ENCODE results near the gene FSTL4. TPM values are rescaled to one million over a fixed set of nuclear protein-coding genes. Genes with fewer than 3 reads are reported as not detected.

FSTL4 gene
- total RNA-seq, 1 experiment from 2014 or later = not detected

- TF ChIP-seq EZH2 (IDR thresholded peaks at IDR 0.05; ENCODE audit: low read depth) (no peak), CTCF (conservative IDR thresholded peaks at IDR 0.05) (no peak)
- Histone ChIP-seq H3F3A (ENCODE audit: insufficient read depth, low read depth) (no peaks in the 10 kb centered on the region), H4K20me1 (ENCODE audit: insufficient read depth) (no peaks in the 10 kb centered on the region), H3K27me3 (ENCODE audit: insufficient read depth, low read depth) (no peaks in the 10 kb centered on the region), H3K4me1 (replicated peaks; ENCODE audit: insufficient read depth) (no peaks in the 10 kb centered on the region), H3K79me2 (ENCODE audit: low read depth) (no peaks in the 10 kb centered on the region), H3K9me3 (ENCODE audit: insufficient read depth, low read depth) (no peaks in the 10 kb centered on the region), H3K4me2 (no peak overlapping the region), H3K27ac (no peak overlapping the region), H3K9me2 (ENCODE audit: insufficient read depth) (no peaks in the 10 kb centered on the region), H3K36me3 (ENCODE audit: low read depth) (no peaks in the 10 kb centered on the region), H3K4me3 (no peak overlapping the region), H2AFZ (no peak overlapping the region)
- intact Hi-C loops (cut with micrococcal nuclease; ENCODE audit: unreplicated experiment) = no loop called here
- ChIA-PET POLR2A (ENCODE audit: unreplicated experiment) (no interaction called here), CTCF (no interaction called here)
- DNase-seq = no peak
- BruUV-seq (replicated peaks) = no TSS peak
These were observed 221.7 kb downstream of the FSTL4 start for GRCh38 chr5:133390416-133391353.

GRCh38 chr5:133389066-133389590 lies 223.2 kb downstream of the FSTL4 start:
- Histone ChIP-seq H3K4me3 (no peak overlapping the region), H3K4me1 (replicated peaks; ENCODE audit: insufficient read depth) (no peaks in the 10 kb centered on the region), H3K9me3 (ENCODE audit: insufficient read depth, low read depth) (no peaks in the 10 kb centered on the region), H3K36me3 (ENCODE audit: low read depth) (no peaks in the 10 kb centered on the region), H3K27ac (no peak overlapping the region), H3K9me2 (ENCODE audit: insufficient read depth) (no peaks in the 10 kb centered on the region), H3F3A (ENCODE audit: insufficient read depth, low read depth) (no peaks in the 10 kb centered on the region), H3K4me2 (no peak overlapping the region), H3K27me3 (ENCODE audit: insufficient read depth, low read depth) (no peaks in the 10 kb centered on the region), H2AFZ (no peak overlapping the region), H3K79me2 (ENCODE audit: low read depth) (no peaks in the 10 kb centered on the region), H4K20me1 (ENCODE audit: insufficient read depth) (no peaks in the 10 kb centered on the region)
- BruUV-seq (replicated peaks) = no TSS peak
- POLR2A ChIA-PET (ENCODE audit: unreplicated experiment) = no interaction called here
- CTCF ChIA-PET = no interaction called here
- TF ChIP-seq CTCF (conservative IDR thresholded peaks at IDR 0.05) = no peak
- no peak for TF ChIP-seq EZH2 (IDR thresholded peaks at IDR 0.05; ENCODE audit: low read depth)
- no peak for DNase-seq
- intact Hi-C loops (cut with micrococcal nuclease; ENCODE audit: unreplicated experiment) = no loop called here

GRCh38 chr5:133387621-133388020 lies 224.7 kb downstream of the FSTL4 start:
- Histone ChIP-seq H3K4me1 (replicated peaks; ENCODE audit: insufficient read depth) (no peaks in the 10 kb centered on the region), H4K20me1 (ENCODE audit: insufficient read depth) (no peaks in the 10 kb centered on the region), H3K27me3 (ENCODE audit: insufficient read depth, low read depth) (no peaks in the 10 kb centered on the region), H3K4me2 (no peak overlapping the region), H3K4me3 (no peak overlapping the region), H2AFZ (no peak overlapping the region), H3K36me3 (ENCODE audit: low read depth) (no peaks in the 10 kb centered on the region), H3K27ac (no peak overlapping the region), H3F3A (ENCODE audit: insufficient read depth, low read depth) (no peaks in the 10 kb centered on the region), H3K9me3 (ENCODE audit: insufficient read depth, low read depth) (no peaks in the 10 kb centered on the region), H3K79me2 (ENCODE audit: low read depth) (no peaks in the 10 kb centered on the region), H3K9me2 (ENCODE audit: insufficient read depth) (no peaks in the 10 kb centered on the region)
- ChIA-PET POLR2A (ENCODE audit: unreplicated experiment) (no interaction called here), CTCF (no interaction called here)
- no peak for DNase-seq
- intact Hi-C loops (cut with micrococcal nuclease; ENCODE audit: unreplicated experiment) = no loop called here
- TF ChIP-seq CTCF (conservative IDR thresholded peaks at IDR 0.05) (no peak), EZH2 (IDR thresholded peaks at IDR 0.05; ENCODE audit: low read depth) (no peak)
- no TSS peak for BruUV-seq (replicated peaks)
